ENCODE results near the gene BAMBI.

The BAMBI gene

GRCh38 chr10:28717656-28718201 is 40.4 kb downstream of the BAMBI start:
- Histone ChIP-seq H3K36me3 (ENCODE audit: low read depth) (no peaks in the 10 kb centered on the region), H3K27me3 (ENCODE audit: insufficient read depth, poor library complexity, severe bottlenecking) (peaks cover 3% of the 10 kb centered on the region), H3K27ac (ENCODE audit: poor library complexity, severe bottlenecking) (no peak overlapping the region), H3K4me1 (ENCODE audit: insufficient read depth, poor library complexity, severe bottlenecking) (no peaks in the 10 kb centered on the region), H3K4me3 (ENCODE audit: severe bottlenecking) (no peak overlapping the region), H3K9me3 (ENCODE audit: severe bottlenecking) (no peaks in the 10 kb centered on the region)
- TF ChIP-seq, protein P1, sequence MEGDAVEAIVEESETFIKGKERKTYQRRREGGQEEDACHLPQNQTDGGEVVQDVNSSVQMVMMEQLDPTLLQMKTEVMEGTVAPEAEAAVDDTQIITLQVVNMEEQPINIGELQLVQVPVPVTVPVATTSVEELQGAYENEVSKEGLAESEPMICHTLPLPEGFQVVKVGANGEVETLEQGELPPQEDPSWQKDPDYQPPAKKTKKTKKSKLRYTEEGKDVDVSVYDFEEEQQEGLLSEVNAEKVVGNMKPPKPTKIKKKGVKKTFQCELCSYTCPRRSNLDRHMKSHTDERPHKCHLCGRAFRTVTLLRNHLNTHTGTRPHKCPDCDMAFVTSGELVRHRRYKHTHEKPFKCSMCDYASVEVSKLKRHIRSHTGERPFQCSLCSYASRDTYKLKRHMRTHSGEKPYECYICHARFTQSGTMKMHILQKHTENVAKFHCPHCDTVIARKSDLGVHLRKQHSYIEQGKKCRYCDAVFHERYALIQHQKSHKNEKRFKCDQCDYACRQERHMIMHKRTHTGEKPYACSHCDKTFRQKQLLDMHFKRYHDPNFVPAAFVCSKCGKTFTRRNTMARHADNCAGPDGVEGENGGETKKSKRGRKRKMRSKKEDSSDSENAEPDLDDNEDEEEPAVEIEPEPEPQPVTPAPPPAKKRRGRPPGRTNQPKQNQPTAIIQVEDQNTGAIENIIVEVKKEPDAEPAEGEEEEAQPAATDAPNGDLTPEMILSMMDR (IDR thresholded peaks at IDR 0.05; ENCODE audit: poor library complexity, severe bottlenecking), result no peak
- no peak for ATAC-seq (ENCODE audit: low read depth)
- no peak for DNase-seq (ENCODE audit: low spot score)

GRCh38 chr10:28719789-28720436 is 42.6 kb downstream of the BAMBI start:
- DNase-seq (ENCODE audit: low spot score) (no peak), ATAC-seq (ENCODE audit: low read depth) (0 out of 3 replicates have a peak, but pooled peaks have one; percentile 44)
- Histone ChIP-seq H3K27ac (ENCODE audit: poor library complexity, severe bottlenecking) (no peak overlapping the region), H3K27me3 (ENCODE audit: insufficient read depth, poor library complexity, severe bottlenecking) (peaks cover 3% of the 10 kb centered on the region), H3K36me3 (ENCODE audit: low read depth) (no peaks in the 10 kb centered on the region), H3K4me3 (ENCODE audit: severe bottlenecking) (no peak overlapping the region), H3K9me3 (ENCODE audit: severe bottlenecking) (no peaks in the 10 kb centered on the region), H3K4me1 (ENCODE audit: insufficient read depth, poor library complexity, severe bottlenecking) (no peaks in the 10 kb centered on the region)
- TF ChIP-seq, protein P1 (IDR thresholded peaks at IDR 0.05; ENCODE audit: poor library complexity, severe bottlenecking), result no peak

DNA sequence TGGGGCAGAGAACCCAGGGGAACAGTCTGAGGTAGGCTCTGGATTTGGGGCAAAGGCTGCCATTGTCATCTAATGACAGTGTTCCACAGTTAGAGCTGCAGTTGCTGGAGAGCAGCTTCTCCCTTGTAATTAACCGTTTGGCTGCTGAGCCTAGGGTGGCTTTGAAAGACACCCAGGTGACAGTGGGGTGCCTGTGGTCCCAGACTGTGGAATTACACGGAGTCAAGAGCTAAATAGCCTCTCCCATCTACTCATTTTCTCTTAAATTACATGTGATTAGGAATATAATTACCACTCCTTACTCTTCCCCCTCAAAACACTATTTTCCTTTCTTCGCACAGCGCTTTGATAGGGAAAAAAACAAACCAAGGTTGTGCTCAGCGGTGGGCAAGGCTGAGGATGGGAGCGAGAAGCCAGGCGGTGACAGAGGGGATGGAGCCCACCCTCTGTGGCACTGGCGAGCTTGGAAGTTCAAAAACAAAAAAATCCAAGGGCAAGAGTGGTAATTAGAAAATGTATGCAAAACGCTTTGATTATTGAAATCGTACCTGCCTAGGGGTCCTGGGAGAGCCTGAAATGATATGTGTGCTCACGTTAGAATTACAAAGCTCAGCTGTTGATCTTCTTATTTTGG is 44.1 kb downstream of the BAMBI start:
- no peaks in the 10 kb centered on the region for H3K4me1 ChIP-seq (ENCODE audit: insufficient read depth, poor library complexity, severe bottlenecking)
- ATAC-seq (ENCODE audit: low read depth) (no peak), DNase-seq (ENCODE audit: low spot score) (no peak)
- H3K36me3 ChIP-seq (ENCODE audit: low read depth), result no peaks in the 10 kb centered on the region
- no peaks in the 10 kb centered on the region for H3K9me3 ChIP-seq (ENCODE audit: severe bottlenecking)
- H3K27ac ChIP-seq (ENCODE audit: poor library complexity, severe bottlenecking), result no peak overlapping the region
- peaks cover 3% of the 10 kb centered on the region for H3K27me3 ChIP-seq (ENCODE audit: insufficient read depth, poor library complexity, severe bottlenecking)
- H3K4me3 ChIP-seq (ENCODE audit: severe bottlenecking), result no peak overlapping the region
- TF ChIP-seq, protein P1 (IDR thresholded peaks at IDR 0.05; ENCODE audit: poor library complexity, severe bottlenecking), result no peak

GRCh38 chr10:28722065-28722803 is 44.9 kb downstream of the BAMBI start:
- Histone ChIP-seq H3K27ac (ENCODE audit: poor library complexity, severe bottlenecking) (no peak overlapping the region), H3K27me3 (ENCODE audit: insufficient read depth, poor library complexity, severe bottlenecking) (peaks cover 3% of the 10 kb centered on the region), H3K9me3 (ENCODE audit: severe bottlenecking) (no peaks in the 10 kb centered on the region), H3K4me1 (ENCODE audit: insufficient read depth, poor library complexity, severe bottlenecking) (no peaks in the 10 kb centered on the region), H3K4me3 (ENCODE audit: severe bottlenecking) (peak overlapping the region; percentile 13), H3K36me3 (ENCODE audit: low read depth) (no peaks in the 10 kb centered on the region)
- TF ChIP-seq, protein P1 (IDR thresholded peaks at IDR 0.05; ENCODE audit: poor library complexity, severe bottlenecking), result no peak
- ATAC-seq (ENCODE audit: low read depth) (peak; percentile 46), DNase-seq (ENCODE audit: low spot score) (peak; percentile 45)

All from RWPE2 (cell line).